ENCODE measurements around the gene MEI1.

- TF ChIP-seq CTCF (IDR thresholded peaks at IDR 0.05) = no peak
- no peak for TF ChIP-seq POLR2A (IDR thresholded peaks at IDR 0.05; ENCODE audit: low read depth)
Measured at GRCh38 chr22:41812805-41813545, 113.7 kb downstream of the MEI1 start.

All from esophagus muscularis mucosa (tissue), 3 donors.